Activated naive CD4-positive, alpha-beta T cell treated with Interleukin-2 at 50 U/mL for 16 hours (primary cell): Measurements from ENCODE around the gene KLF3.
A peak's percentile ranks its signal among the peaks of the same experiment; 100 is the strongest.
"Not testable (repeated sequence)": the region's sequence is repeated elsewhere in the genome, so short reads cannot be mapped to it uniquely, and the experiment has no call there.

ENCODE experiments used
- DNase-seq: peaks from one replicate; pipeline ENCODE4 v3.0.0-alpha.2; 2020

Gene KLF3

DNA sequence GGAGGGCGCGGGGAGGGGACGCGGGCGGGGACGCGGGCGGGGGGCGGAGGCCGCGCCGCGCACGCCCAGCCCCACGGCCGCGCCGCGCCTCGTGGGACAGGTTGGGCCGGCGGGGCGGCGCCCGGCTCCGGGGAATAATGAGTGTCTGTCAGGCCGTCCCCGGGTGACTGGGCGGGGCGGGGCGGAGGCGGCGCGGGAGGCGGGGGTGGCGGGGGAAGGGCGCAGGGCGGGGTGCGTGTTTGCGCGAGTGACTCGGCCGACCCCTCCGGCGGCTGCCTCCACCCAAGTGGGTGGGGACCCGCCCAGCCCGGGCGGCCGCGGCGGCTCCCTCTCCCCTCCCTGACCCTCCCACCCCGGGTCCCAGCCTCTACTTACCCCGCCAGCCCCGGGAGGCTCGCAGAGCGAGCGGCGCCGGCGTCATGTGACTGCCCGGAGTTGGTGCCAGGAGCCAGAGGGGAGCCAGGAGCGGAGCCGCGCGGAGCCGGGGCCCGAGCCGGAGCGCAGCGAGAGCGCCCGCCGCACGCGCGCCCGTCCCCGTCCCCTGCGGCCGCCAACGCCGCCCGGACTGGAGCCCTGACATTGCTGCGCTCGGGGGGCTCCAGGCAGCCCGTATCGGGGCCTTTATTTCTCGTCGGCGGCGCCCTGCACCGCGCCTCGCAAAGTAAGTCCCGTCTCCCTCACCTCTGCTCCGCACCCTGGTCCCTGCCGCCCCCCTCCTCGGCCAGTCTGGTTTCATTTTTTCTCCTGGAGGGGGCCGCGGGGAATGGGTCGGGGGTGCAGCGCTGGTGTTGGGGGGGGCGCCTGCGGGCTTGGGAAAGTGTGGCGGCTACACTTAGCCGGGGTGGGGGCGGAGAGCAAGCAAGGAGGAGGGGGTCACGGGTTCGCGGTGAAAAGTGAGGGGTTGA, at the start of gene KLF3:
Gene KLF3, plus strand, starts transcription at position 399 of the 905 bp plus-strand sequence. CDS start 16,427 bp downstream, outside the sequence.
- peak; percentile 86 for DNase-seq

DNA sequence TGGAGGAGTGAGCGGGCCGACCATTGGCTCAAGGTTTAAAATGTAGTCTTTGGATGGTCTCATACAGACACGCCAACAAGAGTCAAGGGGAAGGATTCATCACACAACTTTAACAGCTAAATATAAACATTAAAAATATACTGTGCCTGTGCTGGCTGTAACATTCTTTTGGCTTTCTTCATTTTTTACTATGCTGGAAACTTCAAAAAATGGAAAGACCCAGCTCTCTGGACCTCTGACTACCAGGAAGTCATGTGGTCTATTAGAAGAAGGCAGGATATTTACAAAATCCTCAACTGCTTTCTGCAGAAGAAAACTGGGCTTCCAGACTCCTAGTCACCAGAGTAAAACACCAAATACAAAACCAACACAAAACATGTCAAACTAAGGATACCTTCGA, 49.8 kb upstream of the KLF3 start:
- no peak for DNase-seq

- DNase-seq = no peak
Measured at GRCh38 chr4:38615847-38616246, 48.2 kb upstream of the KLF3 start.

DNA sequence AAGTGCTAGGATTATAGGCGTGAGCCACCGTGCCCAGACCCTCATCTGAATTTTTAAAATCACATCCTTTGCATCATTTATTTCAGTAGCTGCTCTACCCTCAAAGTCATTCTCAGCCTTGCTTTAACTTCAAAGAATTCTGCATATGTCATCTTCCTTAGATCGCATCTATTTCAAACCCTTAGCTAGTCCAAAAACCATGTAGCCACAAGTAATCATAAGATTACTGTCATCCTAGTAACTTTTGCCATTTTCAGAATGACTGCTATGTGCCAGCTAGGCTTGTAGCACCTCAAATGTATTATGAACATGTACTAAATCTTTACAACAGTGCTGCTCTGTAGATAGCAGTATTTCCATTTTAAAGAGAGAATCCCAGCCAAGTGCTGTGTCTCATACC, 45.5 kb upstream of the KLF3 start:
- DNase-seq = no peak

DNA sequence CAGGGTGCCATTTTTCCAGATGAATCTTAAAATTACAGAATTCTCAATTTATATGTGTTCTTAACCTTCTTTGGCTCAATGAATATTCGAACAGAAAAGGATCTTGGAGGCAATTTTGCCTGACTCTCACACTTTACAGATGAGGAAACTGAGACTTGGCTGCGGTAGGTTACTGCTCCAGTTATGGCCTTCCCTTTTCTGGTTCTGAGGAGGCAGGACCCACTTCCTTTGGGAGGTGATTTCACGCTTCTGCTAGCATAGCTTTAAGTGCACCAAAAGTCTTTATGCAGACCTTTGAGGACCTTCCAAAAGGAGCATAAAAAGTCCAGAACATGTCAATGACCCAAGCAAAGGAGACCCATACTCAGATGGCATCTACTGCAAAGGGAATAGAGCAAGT, 44.7 kb upstream of the KLF3 start:
- no peak for DNase-seq

DNA sequence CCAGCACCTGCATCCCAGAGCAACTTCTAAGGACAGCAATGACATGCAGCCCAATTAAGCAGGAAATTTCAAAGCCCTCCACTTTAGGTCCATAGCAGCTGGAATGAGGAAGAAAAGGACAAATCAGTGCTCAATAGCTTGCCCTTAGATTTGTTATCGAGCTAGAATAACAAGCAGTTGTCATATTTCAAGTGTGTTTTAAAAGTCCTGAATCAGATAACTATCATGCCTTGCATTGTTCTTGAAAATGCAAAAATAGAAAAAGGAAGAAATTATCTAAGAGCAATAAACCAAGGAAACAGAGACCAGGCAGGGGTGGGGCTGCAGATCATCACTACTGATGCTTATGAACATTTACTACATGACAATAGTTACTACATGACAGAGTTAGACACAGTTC, 43.9 kb upstream of the KLF3 start:
- DNase-seq = no peak

GRCh38 chr4:38620527-38621027, 43.4 kb upstream of the KLF3 start:
- DNase-seq = no peak

DNA sequence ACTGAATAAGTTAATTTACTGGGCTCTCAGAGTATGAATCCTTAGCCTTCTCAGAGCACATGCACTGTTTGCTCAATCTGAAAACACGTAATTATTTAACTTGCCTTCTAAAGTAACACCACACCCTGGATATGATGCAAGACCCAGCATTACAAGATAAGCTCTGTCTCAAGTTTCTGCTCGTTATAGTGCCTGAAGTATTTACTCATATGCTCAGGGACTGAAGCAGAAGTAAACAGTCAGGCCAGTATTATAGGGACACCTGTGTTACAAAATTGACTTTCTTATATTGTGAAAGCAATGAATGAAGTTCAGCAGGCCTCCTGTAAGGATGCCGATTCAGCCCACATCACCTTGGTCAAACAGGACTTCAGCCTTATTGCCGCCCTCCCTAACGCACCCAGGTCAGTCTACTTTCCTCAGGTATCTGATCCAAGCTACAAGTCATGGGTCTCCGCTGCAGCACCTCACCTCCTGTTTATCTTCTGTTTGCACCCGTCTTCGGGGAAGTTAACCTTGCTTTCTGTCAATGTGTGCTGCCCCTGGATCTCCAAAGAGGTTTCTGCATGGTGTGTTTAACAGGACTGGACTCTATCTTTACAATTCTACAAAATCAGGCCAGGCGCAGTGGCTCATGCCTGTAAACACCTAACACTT, 42.8 kb upstream of the KLF3 start:
- no peak for DNase-seq

DNA sequence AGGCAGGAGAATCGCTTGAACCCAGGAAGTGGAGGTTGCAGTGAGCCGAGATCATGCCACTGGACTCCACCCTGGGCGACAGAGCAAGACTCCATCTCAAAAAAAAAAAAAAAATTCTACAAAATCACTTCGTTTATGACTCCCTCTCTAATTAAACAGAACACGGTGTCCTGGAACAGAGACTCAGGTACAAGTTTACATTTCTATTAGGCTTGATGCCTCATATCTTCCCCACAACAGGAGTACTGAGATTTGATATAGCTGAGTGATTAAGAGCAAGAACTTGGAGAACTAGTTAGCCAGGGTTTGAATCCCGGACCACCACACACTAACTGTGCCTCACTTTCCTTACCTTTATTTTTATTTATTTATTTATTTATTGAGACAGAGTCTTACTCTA, 42.2 kb upstream of the KLF3 start:
- no peak for DNase-seq

DNA sequence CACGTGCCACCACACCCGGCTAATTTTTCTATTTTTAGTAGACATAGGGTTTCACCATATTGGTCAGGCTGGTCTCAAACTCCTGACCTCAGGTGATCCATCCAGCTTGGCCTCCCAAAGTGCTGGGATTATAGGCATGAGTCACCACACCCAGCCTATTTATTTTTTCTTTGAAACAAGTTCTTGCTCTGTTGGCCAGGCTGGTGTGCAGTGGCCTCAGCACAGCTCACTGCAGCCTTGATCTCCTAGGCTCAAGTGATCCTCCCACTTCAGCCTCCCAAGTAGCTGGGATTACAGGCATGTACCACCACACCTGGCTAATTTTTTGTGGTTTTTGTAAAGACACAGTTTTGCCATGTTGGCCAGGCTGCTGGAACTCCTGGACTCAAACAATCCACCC, 41.7 kb upstream of the KLF3 start:
- not testable (repeated sequence) for DNase-seq

GRCh38 chr4:38623260-38623659, 40.7 kb upstream of the KLF3 start:
- no peak for DNase-seq

DNA sequence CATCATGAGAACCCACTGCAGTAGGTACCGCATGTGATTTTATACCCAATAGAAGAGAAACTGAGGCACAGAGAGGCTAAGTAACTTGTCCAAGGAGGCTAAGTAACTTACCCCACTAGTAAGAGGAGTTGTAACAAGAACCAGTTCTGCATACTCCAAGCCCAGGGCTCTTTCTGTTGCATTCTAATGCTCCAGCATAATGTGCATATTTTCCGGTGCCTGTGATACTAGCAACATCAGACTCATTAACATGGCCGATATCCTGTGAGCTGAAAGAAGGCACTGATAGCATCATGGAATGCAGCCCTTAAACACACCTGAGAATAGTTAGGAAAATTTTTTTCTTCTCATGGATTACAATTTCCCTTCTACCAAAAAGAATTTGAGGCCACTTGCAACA, 39.7 kb upstream of the KLF3 start:
- no peak for DNase-seq

DNA sequence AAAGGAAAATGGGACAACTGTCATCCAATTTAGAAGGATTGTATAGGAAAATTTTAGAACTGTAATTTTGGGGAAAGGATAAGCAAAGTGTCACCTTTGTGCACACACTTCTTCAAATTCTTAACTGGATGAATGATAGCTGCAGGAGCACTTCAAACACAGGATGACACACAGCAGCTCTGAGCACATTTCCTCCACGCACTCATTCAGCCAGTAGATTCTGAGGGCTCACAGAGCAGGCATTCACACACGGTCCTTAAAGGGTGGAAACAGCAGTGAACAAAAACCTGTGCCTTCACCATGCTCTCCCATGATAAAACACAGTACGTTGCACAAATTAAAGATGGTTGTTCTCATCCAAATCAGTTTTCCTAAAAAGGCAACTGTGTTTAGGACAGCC, 38.5 kb upstream of the KLF3 start:
- DNase-seq = no peak

DNA sequence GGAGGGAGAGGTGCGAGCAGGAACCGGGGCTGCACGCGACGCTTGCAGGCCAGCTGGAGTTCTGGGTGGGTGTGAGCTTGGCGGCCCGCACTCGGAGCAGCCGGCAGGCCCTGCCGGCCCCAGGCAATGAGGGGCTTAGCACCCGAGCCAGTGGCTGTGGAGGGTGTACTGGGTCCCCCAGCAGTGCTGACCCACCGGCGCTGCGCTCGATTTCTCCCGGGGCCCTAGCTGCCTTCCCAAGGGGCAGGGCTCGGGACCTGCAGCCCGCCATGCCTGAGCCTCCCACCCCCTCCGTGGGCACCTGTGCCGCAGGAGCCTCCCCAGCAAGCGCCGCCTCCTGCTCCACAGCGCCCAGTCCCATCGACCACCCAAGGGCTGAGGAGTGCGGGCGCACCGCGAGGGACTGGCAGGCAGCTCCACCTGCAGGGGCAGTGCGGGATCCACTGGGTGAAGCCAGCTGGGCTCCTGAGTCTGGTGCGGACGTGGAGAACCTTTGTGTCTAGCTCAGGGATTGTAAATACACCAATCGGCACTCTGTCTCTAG, 37.0 kb upstream of the KLF3 start:
- not testable (repeated sequence) for DNase-seq

DNA sequence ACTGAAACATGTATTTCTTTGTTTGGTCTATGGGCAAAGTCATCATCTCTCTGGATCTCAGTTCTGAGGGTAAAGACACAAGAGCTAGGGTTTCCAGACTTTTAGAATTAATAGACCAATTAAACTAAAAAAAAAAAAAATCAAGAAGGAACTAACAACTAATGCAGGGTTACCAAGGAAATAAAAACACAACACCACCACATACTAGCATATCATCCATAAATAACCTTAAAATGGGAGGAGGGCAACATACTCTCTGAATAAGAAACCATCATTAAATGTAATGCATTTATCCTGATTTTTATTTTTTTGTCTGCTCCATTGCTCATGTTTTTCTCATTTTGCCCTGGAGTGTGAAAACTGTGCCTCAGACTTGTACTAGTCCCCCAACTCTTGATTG, 33.5 kb upstream of the KLF3 start:
- DNase-seq = no peak

DNA sequence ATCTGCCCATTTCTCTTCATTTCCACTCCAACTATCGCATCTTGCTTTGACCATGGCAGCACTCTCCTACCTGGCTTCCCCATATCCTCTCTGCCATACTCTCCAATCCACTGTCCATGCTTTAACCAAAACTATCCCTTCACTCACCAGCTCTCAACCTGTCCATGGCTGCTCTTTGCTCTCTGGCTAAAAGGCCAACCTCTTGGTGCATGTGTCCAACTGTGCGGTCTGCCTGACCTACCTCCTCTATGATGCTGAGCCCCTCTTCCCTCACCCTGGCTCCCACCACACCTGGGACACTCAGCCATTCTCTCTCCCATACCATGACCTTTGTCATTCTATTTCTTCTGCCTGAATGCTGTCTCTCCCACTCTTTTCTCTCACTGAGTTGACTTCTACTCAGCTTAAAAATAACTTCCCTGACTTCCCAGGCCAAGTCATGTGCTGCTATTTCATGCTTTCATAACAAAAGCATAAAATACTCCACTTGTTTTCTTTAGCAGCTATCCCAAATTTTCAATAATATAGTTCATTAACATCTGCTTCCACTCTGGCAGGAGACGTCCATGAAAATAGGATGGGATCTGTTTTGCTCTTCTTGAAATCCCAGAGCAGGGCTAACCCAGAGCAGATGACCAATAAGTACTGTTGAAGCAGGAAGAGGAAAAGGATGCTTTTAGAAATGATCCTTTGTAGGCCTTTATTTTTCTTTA, 29.8 kb upstream of the KLF3 start:
- no peak for DNase-seq

DNA sequence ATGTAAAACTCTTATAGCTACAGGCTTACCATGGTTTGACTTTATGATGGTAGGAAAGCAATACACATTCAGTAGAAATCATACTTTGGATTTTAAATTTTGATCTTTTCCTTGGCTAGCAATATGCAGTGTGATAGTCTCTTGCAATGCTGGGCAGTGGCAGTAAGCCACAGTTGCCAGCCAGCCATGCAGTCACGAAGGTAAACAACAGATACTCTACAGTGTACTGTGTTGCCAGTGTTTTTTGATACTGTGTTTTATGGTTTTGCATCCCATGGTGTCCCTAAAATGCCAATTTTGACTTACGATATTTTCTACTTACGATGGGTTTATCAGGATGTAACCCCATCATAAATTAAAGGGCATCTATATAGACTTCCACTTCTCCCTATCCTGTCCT, 24.8 kb upstream of the KLF3 start:
- DNase-seq = no peak

DNA sequence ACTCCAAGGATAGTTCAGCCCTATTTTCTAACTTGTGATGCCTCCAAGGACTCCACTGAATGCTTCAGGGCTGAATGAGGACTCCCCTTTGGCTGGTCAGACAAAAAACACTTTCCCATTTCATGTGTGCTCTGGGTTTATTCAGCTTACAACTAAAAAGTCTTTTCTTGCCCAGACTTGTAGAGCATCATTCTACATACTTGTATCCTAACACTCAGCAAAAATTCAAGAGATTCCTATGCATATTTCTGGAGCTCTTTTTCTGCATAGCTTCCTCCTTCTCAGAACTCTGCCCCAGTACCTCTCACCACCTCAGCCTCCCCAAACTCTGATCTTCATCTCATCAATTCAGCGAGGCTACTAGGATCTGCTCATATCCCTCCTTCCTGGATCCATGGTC, 22.2 kb upstream of the KLF3 start:
- DNase-seq = no peak

GRCh38 chr4:38644201-38644600, 19.8 kb upstream of the KLF3 start:
- DNase-seq = no peak

- no peak for DNase-seq
Measured at GRCh38 chr4:38647101-38647819, 16.7 kb upstream of the KLF3 start.

DNA sequence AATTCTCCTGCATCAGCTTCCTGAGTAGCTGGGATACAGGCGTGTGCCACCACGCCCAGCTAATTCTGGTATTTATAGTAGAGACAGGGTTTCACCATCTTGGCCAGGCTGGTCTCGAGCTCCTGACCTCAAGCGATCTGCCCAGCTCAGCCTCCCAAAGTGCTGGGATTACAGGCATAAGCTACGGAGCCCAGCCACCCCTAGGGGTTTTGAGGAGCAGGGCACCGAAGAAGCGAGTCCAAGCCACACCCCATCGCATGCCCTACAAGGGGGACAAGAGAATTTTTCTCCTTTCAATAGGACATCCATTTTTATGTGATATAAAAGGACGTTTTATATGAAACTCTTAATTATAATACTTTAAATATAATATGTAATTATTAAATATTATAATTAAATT, 13.9 kb upstream of the KLF3 start:
- no peak for DNase-seq

- DNase-seq = no peak
Measured at GRCh38 chr4:38654273-38654672, 9.7 kb upstream of the KLF3 start.

DNA sequence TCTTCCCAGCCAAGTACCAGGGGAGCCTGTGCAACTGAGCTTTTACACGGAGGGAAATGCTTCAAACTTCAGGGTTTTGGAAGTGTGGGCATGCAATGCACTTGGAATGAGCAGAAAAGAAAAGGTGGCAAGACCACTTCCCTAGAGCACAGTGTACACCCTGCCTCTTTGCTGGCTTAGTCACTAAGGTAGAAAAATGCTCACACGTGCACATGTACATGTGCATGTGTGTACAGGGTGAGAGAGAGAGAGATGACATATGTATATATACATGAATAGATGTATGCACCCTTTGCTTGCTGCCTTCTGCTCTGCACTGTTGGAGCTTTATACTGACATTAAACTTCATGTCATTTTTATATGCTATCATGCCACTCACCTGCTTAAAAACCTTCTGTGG, 7.9 kb upstream of the KLF3 start:
- no peak for DNase-seq
